ENCODE data around the gene CHST13. TPM values are rescaled to one million over a fixed set of nuclear protein-coding genes. Genes with fewer than 3 reads are reported as not detected.

CHST13 gene
- total RNA-seq, 1 experiment from 2014 or later = 0.91 TPM

GRCh38 chr3:126485956-126486355 lies 38.0 kb upstream of the CHST13 start:
- POLR2A ChIA-PET = no interaction called here

More at GRCh38 chr3:126485956-126486355, 38.0 kb upstream of the CHST13 start:
- no TSS peak for BruUV-seq (replicated peaks)
- Histone ChIP-seq H3K4me1 (ENCODE audit: control insufficient read depth in 1 of 2, insufficient read depth in 2 of 2, low read length in 2 of 2) (peaks cover 0 to 4% of the 10 kb centered on the region in 2 experiments; a peak in 1 of 4 replicates), H3K9me2 (ENCODE audit: insufficient read depth) (no peaks in the 10 kb centered on the region), H3K9ac (ENCODE audit: low read length) (no peak overlapping the region), H3K79me2 (ENCODE audit: insufficient read depth, low read length) (no peaks in the 10 kb centered on the region), H3K4me3 (replicated peaks in 1 of 2; ENCODE audit: low read depth in 1 of 2, low read length in 2 of 2) (no peak overlapping the region), H3K9me3 (ENCODE audit: control insufficient read depth in 1 of 2, insufficient read depth in 1 of 2, low read depth in 1 of 2, low read length in 2 of 2) (no peaks in the 10 kb centered on the region), H3K27me3 (ENCODE audit: insufficient read depth, low read length) (no peaks in the 10 kb centered on the region), H3K4me2 (ENCODE audit: low read length) (no peak overlapping the region), H3K27ac (ENCODE audit: low read depth, low read length) (no peak overlapping the region), H4K20me1 (ENCODE audit: insufficient read depth) (no peaks in the 10 kb centered on the region), H2AFZ (ENCODE audit: low read depth, low read length, poor library complexity, severe bottlenecking) (no peak overlapping the region), H3K36me3 (ENCODE audit: control insufficient read depth in 1 of 2, insufficient read depth in 2 of 2, low read length in 2 of 2) (no peaks in the 10 kb centered on the region)
- DNase-seq (ENCODE audit: low read depth, low spot score) = no peak
- CTCF ChIA-PET = no interaction called here
- RAD21 ChIA-PET (ENCODE audit: low non-redundant PET in 1 of 2, low total read pairs in 2 of 2, uncharacterized antibody in 2 of 2, unreplicated experiment in 2 of 2) = no interaction called here
- ATAC-seq = no peak
- intact Hi-C loops (cut with micrococcal nuclease) = no loop called here
- TF ChIP-seq ELF1 (IDR thresholded peaks at IDR 0.05; ENCODE audit: borderline replicate concordance, low read depth) = no peak
- no peak for TF ChIP-seq REST (IDR thresholded peaks at IDR 0.05; ENCODE audit: low read depth)
- TF ChIP-seq SIN3A (IDR thresholded peaks at IDR 0.05; ENCODE audit: low read depth) = no peak
- TF ChIP-seq CTCF (IDR thresholded peaks at IDR 0.05 in 2 of 3, conservative IDR thresholded peaks at IDR 0.05 in 1 of 3; ENCODE audit: borderline replicate concordance in 1 of 3, insufficient read depth in 1 of 3, low read depth in 2 of 3, low read length in 2 of 3) = no peak
- no peak for TF ChIP-seq ZFX (IDR thresholded peaks at IDR 0.05)
- no peak for TF ChIP-seq EZH2phosphoT487 (IDR thresholded peaks at IDR 0.05; ENCODE audit: borderline replicate concordance)
- TF ChIP-seq YY1 (IDR thresholded peaks at IDR 0.05; ENCODE audit: extremely low read depth, insufficient replicate concordance, low read depth, low read length) = no peak
- TF ChIP-seq CBX3 (IDR thresholded peaks at IDR 0.05; ENCODE audit: low read depth) = no peak
- no peak for TF ChIP-seq FOSL1 (IDR thresholded peaks at IDR 0.05; ENCODE audit: low read depth)
- TF ChIP-seq MAX (IDR thresholded peaks at IDR 0.05) = no peak
- TF ChIP-seq JUND (IDR thresholded peaks at IDR 0.05) = no peak
- TF ChIP-seq ZBTB33 (IDR thresholded peaks at IDR 0.05; ENCODE audit: extremely low read depth, insufficient replicate concordance, low read length) = no peak
- no peak for TF ChIP-seq SP1 (IDR thresholded peaks at IDR 0.05; ENCODE audit: low read depth)

All from HCT116 (cell line).